Nephron (organoid): ENCODE data around the gene ADCY5.

ENCODE experiments used
- H3K27ac Mint-ChIP-seq, 3 experiments: 2 replicates each; pipeline ENCODE4 v1.8.0; 2020; ENCODE audit warnings: mixed read lengths in 3 of 3, mild to moderate bottlenecking in 2 of 3, moderate library complexity in 1 of 3
- H3K27me3 Mint-ChIP-seq: 2 replicates; pipeline ENCODE4 v1.8.0; 2021; ENCODE audit warnings: low read depth, mild to moderate bottlenecking, moderate library complexity, mixed read lengths
- H3K36me3 Mint-ChIP-seq: 2 replicates; pipeline ENCODE4 v1.8.0; 2020; ENCODE audit warnings: low read depth, mixed read lengths
- H3K4me1 Mint-ChIP-seq: 2 replicates; pipeline ENCODE4 v1.8.0; 2020; ENCODE audit warnings: mixed read lengths
- H3K4me3 Mint-ChIP-seq, 3 experiments: 2 replicates each; pipeline ENCODE4 v1.8.0; 2020; ENCODE audit warnings: mild to moderate bottlenecking in 3 of 3, mixed read lengths in 3 of 3, moderate library complexity in 2 of 3
- H3K9me3 Mint-ChIP-seq: 2 replicates; pipeline ENCODE4 v1.8.0; 2020; ENCODE audit warnings: mixed read lengths
- TF ChIP-seq, protein P1 (sequence below), 3 experiments: fragments of 200-600 bp; sonication (generic); IDR thresholded peaks; one replicate each; pipeline ENCODE4 v1.5.0; 2021; ENCODE audit warnings: antibody characterized with exemption in 3 of 3; ENCODE audit not compliant: unreplicated experiment in 3 of 3

ADCY5 gene

DNA sequence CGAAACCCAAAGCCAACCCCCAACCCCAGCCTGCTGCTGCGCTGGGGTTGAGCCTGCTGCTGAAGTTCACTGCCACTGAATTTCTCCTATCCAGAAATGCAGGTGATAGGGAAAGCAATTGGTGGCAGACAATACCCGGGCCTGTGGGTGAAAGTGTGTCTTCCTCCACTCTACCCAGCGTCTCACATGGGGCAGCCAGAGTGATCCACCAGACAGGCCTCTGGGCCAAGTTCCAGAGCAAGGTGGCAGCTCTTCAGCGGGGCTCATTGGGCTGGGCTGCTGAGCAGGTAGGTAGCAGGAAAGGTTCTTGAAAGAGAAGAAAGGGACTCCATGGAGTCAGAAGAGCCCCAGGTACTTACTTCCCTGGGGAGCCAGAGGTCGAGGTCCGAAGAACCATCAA, 6.0 kb downstream of the ADCY5 start:
- peaks cover 44% of the 10 kb centered on the region for H3K27me3 Mint-ChIP-seq
- H3K4me1 Mint-ChIP-seq = peaks cover 18% of the 10 kb centered on the region
- no peak overlapping the region for H3K4me3 Mint-ChIP-seq
- peaks cover 9% of the 10 kb centered on the region for H3K36me3 Mint-ChIP-seq
- TF ChIP-seq, protein P1, sequence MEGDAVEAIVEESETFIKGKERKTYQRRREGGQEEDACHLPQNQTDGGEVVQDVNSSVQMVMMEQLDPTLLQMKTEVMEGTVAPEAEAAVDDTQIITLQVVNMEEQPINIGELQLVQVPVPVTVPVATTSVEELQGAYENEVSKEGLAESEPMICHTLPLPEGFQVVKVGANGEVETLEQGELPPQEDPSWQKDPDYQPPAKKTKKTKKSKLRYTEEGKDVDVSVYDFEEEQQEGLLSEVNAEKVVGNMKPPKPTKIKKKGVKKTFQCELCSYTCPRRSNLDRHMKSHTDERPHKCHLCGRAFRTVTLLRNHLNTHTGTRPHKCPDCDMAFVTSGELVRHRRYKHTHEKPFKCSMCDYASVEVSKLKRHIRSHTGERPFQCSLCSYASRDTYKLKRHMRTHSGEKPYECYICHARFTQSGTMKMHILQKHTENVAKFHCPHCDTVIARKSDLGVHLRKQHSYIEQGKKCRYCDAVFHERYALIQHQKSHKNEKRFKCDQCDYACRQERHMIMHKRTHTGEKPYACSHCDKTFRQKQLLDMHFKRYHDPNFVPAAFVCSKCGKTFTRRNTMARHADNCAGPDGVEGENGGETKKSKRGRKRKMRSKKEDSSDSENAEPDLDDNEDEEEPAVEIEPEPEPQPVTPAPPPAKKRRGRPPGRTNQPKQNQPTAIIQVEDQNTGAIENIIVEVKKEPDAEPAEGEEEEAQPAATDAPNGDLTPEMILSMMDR (IDR thresholded peaks at IDR 0.05; ENCODE audit: unreplicated experiment in 3 of 3) = no peak
- no peaks in the 10 kb centered on the region for H3K9me3 Mint-ChIP-seq
- H3K27ac Mint-ChIP-seq = no peak overlapping the region

DNA sequence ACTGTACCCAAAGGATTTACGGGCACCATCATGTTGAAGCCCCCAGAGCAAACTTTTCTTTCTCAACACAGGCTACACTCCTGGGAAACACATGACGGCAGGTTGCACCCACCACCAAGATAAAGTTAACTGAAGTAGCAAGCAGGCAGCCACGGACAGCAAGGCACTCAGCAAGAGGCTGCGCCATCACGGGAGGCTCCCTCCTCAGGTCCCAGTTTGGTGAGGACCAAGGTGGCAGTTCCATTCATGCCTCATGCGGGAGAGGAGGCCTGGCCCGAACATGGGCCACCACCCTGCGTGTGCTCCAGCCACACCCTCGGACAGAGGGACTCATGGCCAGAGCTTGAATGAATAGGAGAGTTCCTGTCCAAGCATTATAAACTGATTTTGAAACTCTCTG, 6.8 kb downstream of the ADCY5 start:
- Mint-ChIP-seq H3K27me3 (peaks cover 38% of the 10 kb centered on the region), H3K27ac (no peak overlapping the region), H3K9me3 (no peaks in the 10 kb centered on the region), H3K4me1 (peaks cover 17% of the 10 kb centered on the region), H3K36me3 (peaks cover 9% of the 10 kb centered on the region), H3K4me3 (no peak overlapping the region)
- TF ChIP-seq, protein P1 (IDR thresholded peaks at IDR 0.05; ENCODE audit: unreplicated experiment in 3 of 3) = no peak

DNA sequence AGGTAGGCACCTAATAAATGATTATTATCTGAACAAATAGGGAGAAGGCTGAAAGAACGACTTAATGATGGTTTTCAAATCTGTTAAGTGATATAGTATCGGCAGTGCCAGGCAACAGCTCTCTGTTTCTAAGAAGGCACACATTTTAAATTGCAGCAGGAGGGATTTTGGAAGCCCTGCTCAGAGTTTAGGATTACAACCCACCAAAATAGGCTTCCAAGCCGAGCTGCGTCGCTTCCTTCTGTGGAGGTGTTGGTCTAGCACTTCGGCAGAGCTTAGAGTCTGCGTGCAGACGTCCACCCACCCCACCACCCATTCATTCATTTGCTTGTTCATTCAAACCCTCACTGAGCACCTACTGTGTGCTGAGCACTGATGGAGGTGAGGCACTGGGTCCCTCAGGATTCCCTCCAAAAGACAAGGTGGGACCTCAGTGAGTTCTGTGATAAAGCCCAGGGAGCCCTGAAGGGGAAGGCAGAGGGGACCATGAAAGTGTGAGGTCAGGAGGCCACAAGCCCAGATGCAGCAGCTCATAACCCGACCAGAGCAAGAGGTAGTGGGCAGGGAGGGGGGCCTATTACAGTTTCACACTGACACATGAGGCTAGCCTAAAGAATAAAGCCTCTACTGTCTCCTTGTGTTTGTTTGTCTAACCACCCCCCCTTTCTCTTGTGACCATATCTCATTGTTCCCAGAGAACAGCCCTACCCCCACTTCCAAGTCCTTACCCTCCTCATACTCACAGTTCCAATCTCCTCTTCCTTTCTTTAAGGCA, 8.9 kb downstream of the ADCY5 start:
- Mint-ChIP-seq H3K36me3 (no peaks in the 10 kb centered on the region), H3K27me3 (peaks cover 16% of the 10 kb centered on the region), H3K4me3 (no peak overlapping the region), H3K4me1 (peaks cover 6% of the 10 kb centered on the region), H3K9me3 (no peaks in the 10 kb centered on the region), H3K27ac (no peak overlapping the region)
- TF ChIP-seq, protein P1 (IDR thresholded peaks at IDR 0.05; ENCODE audit: unreplicated experiment in 3 of 3) = no peak

DNA sequence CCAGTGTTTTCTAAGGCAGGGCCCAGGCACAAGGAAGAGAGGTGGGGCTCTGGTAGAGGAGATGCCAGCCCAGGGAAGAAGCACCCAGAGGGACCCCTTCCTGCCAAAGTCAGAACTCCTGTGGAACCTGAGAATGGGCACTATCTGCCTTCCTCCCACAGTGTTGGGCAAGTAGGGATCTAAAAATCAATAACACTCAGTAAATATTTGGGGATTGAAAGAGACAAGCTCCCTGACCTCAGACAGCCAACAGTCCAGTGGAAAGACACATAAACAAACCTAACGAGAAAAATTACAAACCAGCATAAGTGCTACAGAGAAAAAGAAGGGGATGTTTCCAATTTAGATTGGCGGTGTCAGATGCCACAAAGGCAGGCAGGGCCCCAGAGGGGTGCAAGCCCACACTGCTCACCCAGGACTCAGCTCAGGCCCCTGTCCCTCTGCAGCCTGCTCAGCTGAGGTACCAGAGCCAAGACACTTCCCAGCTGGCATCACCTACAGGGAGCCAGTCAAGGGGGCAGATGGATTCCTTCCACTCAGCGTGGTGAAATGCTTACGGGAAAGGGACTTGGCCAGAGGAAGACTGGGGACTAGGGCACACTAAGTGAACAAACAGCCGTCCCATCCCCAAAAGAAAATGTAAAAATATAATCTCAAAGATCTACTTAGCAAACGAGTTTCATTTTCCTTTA, 15.9 kb downstream of the ADCY5 start:
- TF ChIP-seq, protein P1 (IDR thresholded peaks at IDR 0.05; ENCODE audit: unreplicated experiment in 3 of 3) = no peak
- Mint-ChIP-seq H3K4me3 (no peak overlapping the region), H3K27ac (no peak overlapping the region), H3K27me3 (peaks cover 15% of the 10 kb centered on the region), H3K9me3 (no peaks in the 10 kb centered on the region), H3K4me1 (peaks cover 13% of the 10 kb centered on the region), H3K36me3 (no peaks in the 10 kb centered on the region)

DNA sequence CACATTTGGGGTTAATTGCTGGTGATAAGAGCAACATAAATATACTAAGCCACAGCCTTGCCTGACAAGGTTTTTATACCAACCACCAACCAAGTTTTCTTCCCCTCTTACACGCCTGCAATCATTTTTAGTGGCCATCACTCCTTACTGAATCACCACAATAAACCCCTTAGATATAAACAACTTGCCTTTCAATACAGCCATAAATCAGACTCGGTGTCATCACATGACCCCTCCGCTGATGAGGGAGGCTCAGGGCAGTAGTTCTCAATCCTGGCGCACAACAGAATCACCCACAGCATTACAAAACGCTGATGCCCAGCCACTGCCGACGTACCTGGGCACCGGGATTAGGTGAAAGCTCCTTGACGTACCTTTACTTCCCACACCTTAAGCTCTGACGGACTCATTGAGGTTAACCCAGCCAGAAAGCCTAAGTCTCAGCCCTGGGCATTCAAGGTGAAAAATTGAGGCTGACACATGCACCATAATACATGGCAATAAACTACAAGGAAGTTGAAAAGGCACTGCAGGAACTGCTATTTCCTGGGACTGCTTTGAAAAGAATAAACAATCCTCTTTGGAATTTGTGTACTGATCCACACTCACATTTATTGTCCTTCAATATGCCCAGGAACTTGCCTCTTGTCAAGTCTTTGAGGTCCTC, 17.1 kb downstream of the ADCY5 start:
- no peaks in the 10 kb centered on the region for H3K36me3 Mint-ChIP-seq
- peaks cover 13% of the 10 kb centered on the region for H3K4me1 Mint-ChIP-seq
- H3K27ac Mint-ChIP-seq = peak overlapping the region in 2 of 3 experiments; percentile 46 to 68
- H3K4me3 Mint-ChIP-seq = no peak overlapping the region
- no peaks in the 10 kb centered on the region for H3K9me3 Mint-ChIP-seq
- peaks cover 20% of the 10 kb centered on the region for H3K27me3 Mint-ChIP-seq
- TF ChIP-seq, protein P1 (IDR thresholded peaks at IDR 0.05; ENCODE audit: unreplicated experiment in 3 of 3) = no peak
